ENCODE measurements around the gene JMJD1C.

JMJD1C gene

GRCh38 chr10:63363951-63364350 lies 101.8 kb downstream of the JMJD1C start:
- H3K27ac ChIP-seq (ENCODE audit: low read depth, low read length), result no peak overlapping the region
- no peak overlapping the region for H3K4me3 ChIP-seq (ENCODE audit: low read length)
- no peak overlapping the region for H3K4me2 ChIP-seq (ENCODE audit: low read length)
- H3K9me3 ChIP-seq (ENCODE audit: control insufficient read depth, insufficient read depth, low read length), result no peaks in the 10 kb centered on the region
- H3K9me2 ChIP-seq (replicated peaks; ENCODE audit: control insufficient read depth, low read length), result no peaks in the 10 kb centered on the region
- no peaks in the 10 kb centered on the region for H4K20me1 ChIP-seq (ENCODE audit: control insufficient read depth, insufficient read depth, low read depth, low read length)
- H3K36me3 ChIP-seq (ENCODE audit: control insufficient read depth, low read length), result no peaks in the 10 kb centered on the region
- H3K27me3 ChIP-seq (ENCODE audit: control insufficient read depth, low read length), result no peaks in the 10 kb centered on the region
- H3K79me2 ChIP-seq (ENCODE audit: control insufficient read depth, low read length), result no peaks in the 10 kb centered on the region
- no peaks in the 10 kb centered on the region for H3F3A ChIP-seq (ENCODE audit: control insufficient read depth, insufficient read depth)
- H3K4me1 ChIP-seq (ENCODE audit: control insufficient read depth, low read length), result peaks cover 5% of the 10 kb centered on the region
- TF ChIP-seq EZH2phosphoT487 (IDR thresholded peaks at IDR 0.05; ENCODE audit: borderline replicate concordance, low read length) (no peak), CTCF (IDR thresholded peaks at IDR 0.05; ENCODE audit: low read depth, low read length, poor library complexity, severe bottlenecking) (no peak)

GRCh38 chr10:63355682-63356081 lies 110.1 kb downstream of the JMJD1C start:
- H3K4me1 ChIP-seq (ENCODE audit: control insufficient read depth, low read length), result peaks cover 32% of the 10 kb centered on the region
- peak overlapping the region; percentile 67 for H3K27ac ChIP-seq (ENCODE audit: low read depth, low read length)
- no peaks in the 10 kb centered on the region for H3K36me3 ChIP-seq (ENCODE audit: control insufficient read depth, low read length)
- no peaks in the 10 kb centered on the region for H3K27me3 ChIP-seq (ENCODE audit: control insufficient read depth, low read length)
- peaks cover 21% of the 10 kb centered on the region; the same call in 1 of the 2 replicates for H3F3A ChIP-seq (ENCODE audit: control insufficient read depth, insufficient read depth)
- peaks cover 19% of the 10 kb centered on the region for H3K79me2 ChIP-seq (ENCODE audit: control insufficient read depth, low read length)
- H4K20me1 ChIP-seq (ENCODE audit: control insufficient read depth, insufficient read depth, low read depth, low read length), result peaks cover 4% of the 10 kb centered on the region; the same call in 1 of the 2 replicates
- peak overlapping the region; percentile 57 for H3K4me2 ChIP-seq (ENCODE audit: low read length)
- H3K9me3 ChIP-seq (ENCODE audit: control insufficient read depth, insufficient read depth, low read length), result no peaks in the 10 kb centered on the region
- no peak for TF ChIP-seq EZH2phosphoT487 (IDR thresholded peaks at IDR 0.05; ENCODE audit: borderline replicate concordance, low read length)
- peak overlapping the region; percentile 29; the same call in 1 of the 2 replicates for H3K4me3 ChIP-seq (ENCODE audit: low read length)
- no peaks in the 10 kb centered on the region for H3K9me2 ChIP-seq (replicated peaks; ENCODE audit: control insufficient read depth, low read length)

- Histone ChIP-seq H3K9me2 (replicated peaks; ENCODE audit: control insufficient read depth, low read length) (no peaks in the 10 kb centered on the region), H3K27ac (ENCODE audit: low read depth, low read length) (no peak overlapping the region), H3K27me3 (ENCODE audit: control insufficient read depth, low read length) (no peaks in the 10 kb centered on the region), H3F3A (ENCODE audit: control insufficient read depth, insufficient read depth) (peaks cover 17% of the 10 kb centered on the region; the same call in 1 of the 2 replicates), H3K4me2 (ENCODE audit: low read length) (no peak overlapping the region), H4K20me1 (ENCODE audit: control insufficient read depth, insufficient read depth, low read depth, low read length) (peaks cover 4% of the 10 kb centered on the region; the same call in 1 of the 2 replicates), H3K36me3 (ENCODE audit: control insufficient read depth, low read length) (no peaks in the 10 kb centered on the region), H3K79me2 (ENCODE audit: control insufficient read depth, low read length) (peaks cover 19% of the 10 kb centered on the region), H3K4me3 (ENCODE audit: low read length) (no peak overlapping the region), H3K9me3 (ENCODE audit: control insufficient read depth, insufficient read depth, low read length) (no peaks in the 10 kb centered on the region), H3K4me1 (ENCODE audit: control insufficient read depth, low read length) (peaks cover 32% of the 10 kb centered on the region)
- TF ChIP-seq CTCF (IDR thresholded peaks at IDR 0.05; ENCODE audit: low read depth, low read length, poor library complexity, severe bottlenecking) (no peak), EZH2phosphoT487 (IDR thresholded peaks at IDR 0.05; ENCODE audit: borderline replicate concordance, low read length) (no peak)
Measured at GRCh38 chr10:63352976-63353375, 112.8 kb downstream of the JMJD1C start.

- Histone ChIP-seq H3K79me2 (ENCODE audit: control insufficient read depth, low read length) (peaks cover 12% of the 10 kb centered on the region), H3K4me2 (ENCODE audit: low read length) (no peak overlapping the region), H3K27ac (ENCODE audit: low read depth, low read length) (no peak overlapping the region), H4K20me1 (ENCODE audit: control insufficient read depth, insufficient read depth, low read depth, low read length) (0 out of 2 replicates have a peak, but pooled peaks cover 4% of the 10 kb centered on the region), H3K4me1 (ENCODE audit: control insufficient read depth, low read length) (no peaks in the 10 kb centered on the region), H3K9me3 (ENCODE audit: control insufficient read depth, insufficient read depth, low read length) (no peaks in the 10 kb centered on the region), H3F3A (ENCODE audit: control insufficient read depth, insufficient read depth) (no peaks in the 10 kb centered on the region), H3K27me3 (ENCODE audit: control insufficient read depth, low read length) (no peaks in the 10 kb centered on the region), H3K36me3 (ENCODE audit: control insufficient read depth, low read length) (no peaks in the 10 kb centered on the region), H3K4me3 (ENCODE audit: low read length) (no peak overlapping the region), H3K9me2 (replicated peaks; ENCODE audit: control insufficient read depth, low read length) (no peaks in the 10 kb centered on the region)
- no peak for TF ChIP-seq EZH2phosphoT487 (IDR thresholded peaks at IDR 0.05; ENCODE audit: borderline replicate concordance, low read length)
- TF ChIP-seq CTCF (IDR thresholded peaks at IDR 0.05; ENCODE audit: low read depth, low read length, poor library complexity, severe bottlenecking), result no peak
Measured at GRCh38 chr10:63348245-63348850, 117.4 kb downstream of the JMJD1C start.
